Keratinocyte (primary cell): ENCODE results near the gene ELANE. TPM values are rescaled to one million over a fixed set of nuclear protein-coding genes. Genes with fewer than 3 reads are reported as not detected.

Source experiments
- DNase-seq: peaks from one replicate; pipeline ENCODE4 v3.0.0-alpha.2; 2011; ENCODE audit warnings: low read depth, missing footprints, low spot score
- FAIRE-seq: peaks from 2 replicates; lab custom pipeline; 2011; peaks lifted over from hg19 to GRCh38; lab: Jason Lieb, UNC
- H2AFZ ChIP-seq: 2 replicates; pipeline ENCODE4 v1.6.0; 2012; ENCODE audit warnings: low read length, control low read depth, inconsistent platforms; ENCODE audit not compliant: control insufficient read depth
- H3K27ac ChIP-seq: 2 replicates; pipeline ENCODE4 v1.5.1; 2011; ENCODE audit warnings: low read length; ENCODE audit not compliant: control insufficient read depth, insufficient read depth
- H3K27me3 ChIP-seq: 3 replicates; pipeline ENCODE4 v1.6.0; 2011; ENCODE audit warnings: low read length; ENCODE audit not compliant: control insufficient read depth, insufficient read depth; ENCODE audit errors: extremely low read depth
- H3K36me3 ChIP-seq, 2 experiments: 2 replicates in 1 of 2; 3 replicates in 1 of 2; pipeline ENCODE4 v1.5.1; 2011; ENCODE audit warnings: low read length in 2 of 2, mild to moderate bottlenecking in 1 of 2; ENCODE audit not compliant: control insufficient read depth in 2 of 2, insufficient read depth in 2 of 2; ENCODE audit errors: extremely low read depth in 1 of 2
- H3K4me1 ChIP-seq: 3 replicates; pipeline ENCODE4 v1.5.1; 2011; ENCODE audit warnings: low read length; ENCODE audit not compliant: control insufficient read depth, insufficient read depth; ENCODE audit errors: extremely low read depth
- H3K4me2 ChIP-seq: 3 replicates; pipeline ENCODE4 v1.6.0; 2011; ENCODE audit warnings: low read depth, low read length; ENCODE audit not compliant: control insufficient read depth, insufficient read depth; ENCODE audit errors: extremely low read depth
- H3K4me3 ChIP-seq, 3 experiments: fragments of 200-600 bp in 1 of 3; sonication (generic) in 1 of 3; 2 replicates in 2 of 3; 3 replicates in 1 of 3; pipeline ENCODE4 v1.5.1; 2011 to 2016; ENCODE audit warnings: low read length in 3 of 3, mild to moderate bottlenecking in 3 of 3, control low read depth in 2 of 3, inconsistent platforms in 1 of 3, low read depth in 1 of 3, mixed read lengths in 1 of 3, mixed run types in 1 of 3, moderate library complexity in 1 of 3; ENCODE audit not compliant: control insufficient read depth in 2 of 3, insufficient read depth in 2 of 3; ENCODE audit errors: extremely low read depth in 1 of 3
- H3K79me2 ChIP-seq: 2 replicates; pipeline ENCODE4 v1.6.0; 2012; ENCODE audit warnings: low read length; ENCODE audit not compliant: control insufficient read depth, insufficient read depth
- H3K9ac ChIP-seq: 3 replicates; pipeline ENCODE4 v1.6.0; 2011; ENCODE audit warnings: low read length; ENCODE audit not compliant: control insufficient read depth, insufficient read depth; ENCODE audit errors: extremely low read depth
- H3K9me1 ChIP-seq: 3 replicates; pipeline ENCODE4 v1.6.0; 2011; ENCODE audit warnings: low read length; ENCODE audit not compliant: control insufficient read depth, insufficient read depth; ENCODE audit errors: extremely low read depth
- H3K9me3 ChIP-seq: 2 replicates; pipeline ENCODE4 v1.5.1; 2012; ENCODE audit warnings: low read depth, low read length; ENCODE audit not compliant: control insufficient read depth
- H4K20me1 ChIP-seq: 3 replicates; pipeline ENCODE4 v1.6.0; 2011; ENCODE audit warnings: low read length; ENCODE audit not compliant: control insufficient read depth, insufficient read depth; ENCODE audit errors: extremely low read depth
- EZH2 ChIP-seq: IDR thresholded peaks from one replicate; pipeline ENCODE4 v1.6.1; 2012; ENCODE audit warnings: inconsistent platforms, mild to moderate bottlenecking, low read length, moderate library complexity
- dilution Hi-C: fragments of 300-500 bp; cut with MboI; formaldehyde crosslinking; loops from one replicate; pipeline ENCODE4 v1.7.0; 2020; ENCODE audit warnings: low sequenced_read_pairs; ENCODE audit not compliant: extremely low pct_ligation_motif_present
- polyA plus RNA-seq, 5 experiments: library from polyadenylated mRNA; depleted of rRNA in 3 of 5; stranded (reverse) in 3 of 5; stranded (forward) in 1 of 5; unstranded in 1 of 5; fragments of >200 nt; gene quantifications; 1 replicate in 1 of 5; 2 replicates in 3 of 5; 3 replicates in 1 of 5; pipeline versions ENCODE4 v1.2.1 to v1.2.3, GENCODE V29; 2011 to 2012; ENCODE audit warnings: missing spikeins in 2 of 5, low read depth in 1 of 5, low replicate concordance in 1 of 5
- TF ChIP-seq, protein P1 (sequence below), 3 experiments: IDR thresholded peaks in 1 of 3; conservative IDR thresholded peaks in 1 of 3; optimal IDR thresholded peaks in 1 of 3; 2 replicates in 2 of 3; 3 replicates in 1 of 3; pipeline versions ENCODE3 to v1.5.1; 2011; ENCODE audit warnings: low read length in 3 of 3, mild to moderate bottlenecking in 3 of 3, moderate library complexity in 2 of 3, control low read depth in 1 of 3, inconsistent platforms in 1 of 3; ENCODE audit not compliant: insufficient read depth in 2 of 3; ENCODE audit errors: extremely low read depth in 1 of 3

Gene ELANE
- polyA plus RNA-seq, 1 donor (not counting 4 experiments of a cell fraction or from before 2014, with no cell fraction given): not detected

GRCh38 chr19:812747-813218 lies 39.3 kb upstream of the ELANE start:
- no peaks in the 10 kb centered on the region for H3K9me3 ChIP-seq
- dilution Hi-C loops: no loop called here
- H4K20me1 ChIP-seq: peaks cover 20% of the 10 kb centered on the region
- H3K27me3 ChIP-seq: no peaks in the 10 kb centered on the region
- H3K27ac ChIP-seq: no peak overlapping the region
- FAIRE-seq: no peak
- H3K9ac ChIP-seq: no peak overlapping the region
- H3K4me2 ChIP-seq: no peak overlapping the region
- H2AFZ ChIP-seq: no peak overlapping the region
- H3K36me3 ChIP-seq: peaks cover 16 to 19% of the 10 kb centered on the region in 2 experiments
- TF ChIP-seq, protein P1, sequence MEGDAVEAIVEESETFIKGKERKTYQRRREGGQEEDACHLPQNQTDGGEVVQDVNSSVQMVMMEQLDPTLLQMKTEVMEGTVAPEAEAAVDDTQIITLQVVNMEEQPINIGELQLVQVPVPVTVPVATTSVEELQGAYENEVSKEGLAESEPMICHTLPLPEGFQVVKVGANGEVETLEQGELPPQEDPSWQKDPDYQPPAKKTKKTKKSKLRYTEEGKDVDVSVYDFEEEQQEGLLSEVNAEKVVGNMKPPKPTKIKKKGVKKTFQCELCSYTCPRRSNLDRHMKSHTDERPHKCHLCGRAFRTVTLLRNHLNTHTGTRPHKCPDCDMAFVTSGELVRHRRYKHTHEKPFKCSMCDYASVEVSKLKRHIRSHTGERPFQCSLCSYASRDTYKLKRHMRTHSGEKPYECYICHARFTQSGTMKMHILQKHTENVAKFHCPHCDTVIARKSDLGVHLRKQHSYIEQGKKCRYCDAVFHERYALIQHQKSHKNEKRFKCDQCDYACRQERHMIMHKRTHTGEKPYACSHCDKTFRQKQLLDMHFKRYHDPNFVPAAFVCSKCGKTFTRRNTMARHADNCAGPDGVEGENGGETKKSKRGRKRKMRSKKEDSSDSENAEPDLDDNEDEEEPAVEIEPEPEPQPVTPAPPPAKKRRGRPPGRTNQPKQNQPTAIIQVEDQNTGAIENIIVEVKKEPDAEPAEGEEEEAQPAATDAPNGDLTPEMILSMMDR (optimal IDR thresholded peaks at IDR 0.05 in 1 of 3, IDR thresholded peaks at IDR 0.05 in 1 of 3, conservative IDR thresholded peaks at IDR 0.05 in 1 of 3; ENCODE audit: extremely low read depth in 1 of 3, insufficient read depth in 2 of 3, low read length in 3 of 3): no peak
- TF ChIP-seq EZH2: no peak
- no peaks in the 10 kb centered on the region for H3K9me1 ChIP-seq
- no peak for DNase-seq
- H3K4me3 ChIP-seq: no peak overlapping the region
- H3K4me1 ChIP-seq: no peaks in the 10 kb centered on the region
- H3K79me2 ChIP-seq: peaks cover 13% of the 10 kb centered on the region

DNA sequence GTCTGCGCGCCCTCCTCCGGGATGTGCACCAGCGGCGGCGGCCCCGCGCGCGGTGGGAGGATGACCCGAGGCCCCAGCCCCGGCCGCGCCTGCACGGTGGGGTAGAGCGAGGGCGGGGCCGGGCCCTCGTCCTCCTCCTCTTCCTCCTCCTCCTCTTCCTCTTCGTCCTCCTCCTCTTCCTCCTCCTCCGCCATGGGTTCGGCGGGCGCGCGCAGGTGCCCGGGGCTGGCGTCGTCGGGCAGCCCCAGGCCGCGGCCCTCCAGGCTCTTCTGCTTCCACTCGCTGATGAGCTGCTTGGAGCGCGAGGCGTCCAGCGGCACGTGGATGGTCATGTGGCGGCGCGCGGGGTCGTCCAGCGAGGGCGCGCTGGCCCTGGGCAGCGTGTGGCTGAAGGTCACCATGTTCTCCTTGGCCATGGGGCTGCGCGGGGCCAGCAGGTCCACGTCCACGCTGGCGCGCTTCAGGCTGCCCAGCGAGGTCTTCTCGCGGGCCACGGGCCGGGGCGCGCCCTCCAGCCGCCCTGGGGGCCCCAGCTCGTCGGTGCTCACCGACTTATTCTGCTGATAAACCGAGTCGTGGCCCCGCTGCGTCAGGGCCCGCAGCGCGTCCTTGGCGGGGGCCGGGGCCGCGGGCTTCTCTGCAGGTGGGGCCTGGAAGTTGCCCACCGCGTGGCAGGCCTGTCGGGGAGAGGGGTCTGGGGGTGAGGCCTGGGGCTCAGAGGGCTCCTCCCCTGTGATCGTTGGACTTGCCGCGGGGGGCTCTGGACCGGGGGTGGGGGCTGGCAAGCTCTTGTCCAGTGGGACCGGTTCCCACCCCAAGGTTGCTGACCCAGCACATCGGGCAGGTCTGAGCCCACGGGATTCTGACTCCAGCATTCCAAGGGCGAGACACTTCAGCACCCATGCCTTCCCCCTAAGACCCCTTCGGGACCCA lies 38.6 kb upstream of the ELANE start:
- Histone ChIP-seq H3K4me2 (no peak overlapping the region), H4K20me1 (peaks cover 16% of the 10 kb centered on the region), H3K79me2 (peaks cover 7% of the 10 kb centered on the region), H3K4me1 (no peaks in the 10 kb centered on the region), H3K9me1 (no peaks in the 10 kb centered on the region), H2AFZ (no peak overlapping the region), H3K27me3 (no peaks in the 10 kb centered on the region), H3K9ac (no peak overlapping the region), H3K36me3 (peaks cover 14 to 17% of the 10 kb centered on the region in 2 experiments), H3K27ac (no peak overlapping the region), H3K4me3 (no peak overlapping the region), H3K9me3 (no peaks in the 10 kb centered on the region)
- FAIRE-seq: no peak
- dilution Hi-C loops: no loop called here
- DNase-seq: no peak
- TF ChIP-seq, protein P1 (optimal IDR thresholded peaks at IDR 0.05 in 1 of 3, IDR thresholded peaks at IDR 0.05 in 1 of 3, conservative IDR thresholded peaks at IDR 0.05 in 1 of 3; ENCODE audit: extremely low read depth in 1 of 3, insufficient read depth in 2 of 3, low read length in 3 of 3): no peak
- no peak for TF ChIP-seq EZH2
